Mesodermal cell (in vitro differentiated cells): Measurements from ENCODE around the gene PTTG1IP.

ENCODE experiments used
- H3K27ac ChIP-seq: 2 replicates; pipeline ENCODE4 v1.7.0; 2013; ENCODE audit warnings: mild to moderate bottlenecking, low read depth, low read length, moderate library complexity; ENCODE audit not compliant: severe bottlenecking
- H3K36me3 ChIP-seq: 2 replicates; pipeline ENCODE4 v1.7.1; 2013; ENCODE audit warnings: mild to moderate bottlenecking, low read length, moderate library complexity; ENCODE audit not compliant: control insufficient read depth, insufficient read depth
- H3K4me1 ChIP-seq: one replicate; pipeline ENCODE4 v1.7.1; 2013; ENCODE audit warnings: mild to moderate bottlenecking, low read length; ENCODE audit not compliant: insufficient read depth, control insufficient read depth, poor library complexity, severe bottlenecking
- H3K4me3 ChIP-seq: 2 replicates; pipeline ENCODE4 v1.7.0; 2013; ENCODE audit warnings: low read length, control low read depth, mild to moderate bottlenecking; ENCODE audit not compliant: insufficient read depth, poor library complexity, severe bottlenecking; ENCODE audit errors: extremely low read depth
- H3K9me3 ChIP-seq: 2 replicates; pipeline ENCODE4 v1.7.1; 2013; ENCODE audit warnings: mild to moderate bottlenecking, low read length, moderate library complexity; ENCODE audit not compliant: control insufficient read depth
- WGBS, 2 experiments: methylation state at CpG; one replicate each; pipeline ENCODE4 v1.1.5; 2013; ENCODE audit warnings: missing lambda C conversion rate in 2 of 2; ENCODE audit not compliant: insufficient coverage in 2 of 2; 5-methylcytosine and 5-hydroxymethylcytosine counted together

PTTG1IP gene

GRCh38 chr21:44855572-44855971 lies 17.9 kb downstream of the PTTG1IP start:
- Histone ChIP-seq H3K4me3 (no peak overlapping the region), H3K36me3 (peaks cover 98% of the 10 kb centered on the region), H3K4me1 (peaks cover 12% of the 10 kb centered on the region), H3K27ac (no peak overlapping the region), H3K9me3 (no peaks in the 10 kb centered on the region)
- WGBS, 2 experiments, result 97 to 98% methylated on average over 13 to 14 of the region's 14 CpGs

GRCh38 chr21:44854664-44855446 lies 18.6 kb downstream of the PTTG1IP start:
- Histone ChIP-seq H3K4me1 (peaks cover 12% of the 10 kb centered on the region), H3K9me3 (no peaks in the 10 kb centered on the region), H3K27ac (no peak overlapping the region), H3K36me3 (peaks cover 98% of the 10 kb centered on the region), H3K4me3 (no peak overlapping the region)
- 95 to 98% methylated on average over 26 to 31 of the region's 31 CpGs for WGBS, 2 experiments

GRCh38 chr21:44854391-44854663 lies 19.2 kb downstream of the PTTG1IP start:
- Histone ChIP-seq H3K9me3 (no peaks in the 10 kb centered on the region), H3K4me1 (peaks cover 12% of the 10 kb centered on the region), H3K36me3 (peaks cover 98% of the 10 kb centered on the region), H3K4me3 (no peak overlapping the region), H3K27ac (no peak overlapping the region)
- 94 to 100% methylated on average over 1 to 3 of the region's 14 CpGs for WGBS, 2 experiments

- Histone ChIP-seq H3K9me3 (no peaks in the 10 kb centered on the region), H3K4me3 (no peak overlapping the region), H3K36me3 (peaks cover 98% of the 10 kb centered on the region), H3K4me1 (peaks cover 11% of the 10 kb centered on the region), H3K27ac (no peak overlapping the region)
- WGBS, 2 experiments, result 95 to 98% methylated on average over 24 to 34 of the region's 34 CpGs
These were observed 19.7 kb downstream of the PTTG1IP start for GRCh38 chr21:44853601-44854390.

GRCh38 chr21:44850905-44851657 lies 22.4 kb downstream of the PTTG1IP start:
- no peak overlapping the region for H3K4me3 ChIP-seq
- no peaks in the 10 kb centered on the region for H3K9me3 ChIP-seq
- peaks cover 79% of the 10 kb centered on the region for H3K36me3 ChIP-seq
- no peak overlapping the region for H3K27ac ChIP-seq
- H3K4me1 ChIP-seq, result peaks cover 16% of the 10 kb centered on the region
- WGBS, 2 experiments, result 95 to 99% methylated on average over 19 to 26 of the region's 26 CpGs

DNA sequence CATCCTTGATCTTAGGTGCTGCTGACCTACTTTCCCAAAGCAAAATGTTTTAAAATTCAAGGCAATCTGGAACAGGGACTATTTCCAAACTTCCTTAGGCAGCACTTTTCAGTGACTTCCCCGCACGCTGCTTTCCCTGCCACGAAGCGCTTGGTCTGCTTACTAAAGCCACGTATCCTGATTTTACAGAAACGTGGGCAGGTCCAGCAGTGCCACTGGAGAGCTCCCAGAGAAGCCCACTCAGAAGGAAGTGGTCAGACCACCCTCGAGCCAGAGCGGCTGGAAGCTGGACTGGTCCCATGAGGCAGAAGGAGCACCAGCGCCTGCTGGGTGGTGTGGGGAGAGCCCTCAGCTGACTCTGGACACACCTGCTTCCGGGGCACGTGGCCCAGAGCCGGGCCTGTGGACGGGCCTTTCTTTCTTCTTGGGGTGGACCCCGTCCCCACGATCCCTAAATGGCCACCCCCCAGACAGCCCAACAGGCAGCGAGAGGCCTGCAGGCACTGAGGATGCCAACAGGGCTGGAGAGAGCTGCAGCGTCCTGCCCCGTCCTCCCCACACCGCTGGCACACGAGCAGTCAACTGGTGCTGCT lies 23.2 kb downstream of the PTTG1IP start:
- H3K27ac ChIP-seq, result no peak overlapping the region
- H3K36me3 ChIP-seq, result peaks cover 71% of the 10 kb centered on the region
- peaks cover 16% of the 10 kb centered on the region for H3K4me1 ChIP-seq
- 93 to 94% methylated on average over 12 to 20 of the region's 20 CpGs for whole genome bisulfite sequencing, 2 experiments
- H3K4me3 ChIP-seq, result no peak overlapping the region
- no peaks in the 10 kb centered on the region for H3K9me3 ChIP-seq

DNA sequence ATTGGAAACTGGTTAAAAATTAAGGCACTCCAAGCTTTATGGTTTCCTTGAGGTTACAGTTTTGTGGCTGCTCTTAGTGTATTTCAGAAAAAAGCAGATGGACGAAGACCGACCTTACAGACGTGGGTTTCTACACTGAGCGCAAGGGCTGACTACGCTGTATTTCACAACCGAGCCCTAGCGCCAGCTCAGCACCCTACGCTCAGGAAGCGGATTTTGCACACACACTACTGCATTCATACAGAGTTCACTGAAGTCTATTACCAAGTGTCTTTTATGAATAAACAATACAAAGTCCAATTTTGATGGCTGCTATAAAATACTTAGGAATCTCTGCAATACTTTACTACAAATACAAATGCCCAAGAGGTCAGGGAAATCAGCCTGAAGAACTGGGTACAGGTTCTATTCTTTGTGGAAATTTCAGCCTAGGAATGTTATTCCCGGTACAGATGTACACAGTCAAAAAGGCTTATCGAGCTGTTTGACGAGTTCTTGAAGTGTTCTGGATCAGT lies 23.8 kb downstream of the PTTG1IP start:
- Histone ChIP-seq H3K9me3 (no peaks in the 10 kb centered on the region), H3K36me3 (peaks cover 65% of the 10 kb centered on the region), H3K27ac (no peak overlapping the region), H3K4me1 (peaks cover 16% of the 10 kb centered on the region), H3K4me3 (no peak overlapping the region)
- 97 to 100% methylated on average over 8 to 12 of the region's 12 CpGs for WGBS, 2 experiments

DNA sequence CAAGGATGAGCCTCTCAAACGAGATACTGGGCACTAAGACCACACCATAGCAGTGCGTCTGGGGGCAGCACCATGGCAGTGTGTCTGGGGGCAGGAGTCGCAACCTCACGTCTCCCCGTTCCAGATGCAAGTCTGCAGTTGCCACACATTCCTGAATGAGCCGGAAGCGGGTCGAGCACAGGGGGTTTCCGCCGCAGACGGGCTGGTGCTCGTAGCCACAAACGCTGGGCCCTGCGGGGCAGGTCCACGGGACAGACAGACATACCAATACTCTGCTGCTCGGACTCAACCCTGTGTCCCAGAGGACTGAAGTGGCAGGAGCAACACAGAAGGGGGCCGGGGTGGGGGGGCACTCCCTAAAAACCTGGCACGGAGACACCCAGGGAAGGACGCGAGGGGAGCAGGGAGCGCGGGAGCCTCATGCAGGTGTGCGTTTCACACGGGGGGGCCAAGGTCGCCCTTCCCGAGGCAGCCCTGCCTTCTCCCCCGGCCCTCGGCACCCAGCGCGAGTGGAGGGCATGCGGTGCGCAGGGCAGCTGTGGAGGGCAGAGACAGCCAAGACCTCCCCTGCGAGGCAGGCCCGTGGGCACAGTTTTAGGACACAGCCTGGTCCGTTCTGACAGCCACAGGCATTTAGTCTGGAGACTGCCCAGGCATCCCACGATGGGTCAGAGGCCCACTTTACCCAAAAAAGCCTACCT lies 24.5 kb downstream of the PTTG1IP start:
- peaks cover 58% of the 10 kb centered on the region for H3K36me3 ChIP-seq
- H3K4me1 ChIP-seq, result peaks cover 19% of the 10 kb centered on the region
- no peak overlapping the region for H3K4me3 ChIP-seq
- 97 to 98% methylated on average over 35 to 36 of the region's 36 CpGs for WGBS, 2 experiments
- no peak overlapping the region for H3K27ac ChIP-seq
- H3K9me3 ChIP-seq, result no peaks in the 10 kb centered on the region

GRCh38 chr21:44847261-44848056 lies 26.0 kb downstream of the PTTG1IP start:
- Histone ChIP-seq H3K27ac (no peak overlapping the region), H3K4me3 (no peak overlapping the region), H3K9me3 (no peaks in the 10 kb centered on the region), H3K4me1 (peaks cover 19% of the 10 kb centered on the region), H3K36me3 (peaks cover 44% of the 10 kb centered on the region)
- 94 to 95% methylated on average over 24 of the region's 24 CpGs for WGBS, 2 experiments
